Fibroblast of lung (primary cell): ENCODE data around the gene PTH. TPM values are rescaled to one million over a fixed set of nuclear protein-coding genes. Genes with fewer than 3 reads are reported as not detected.

Experiments
- DNase-seq, 2 donors: peaks; one replicate each; pipeline versions ENCODE4 v3.0.0 to v3.0.0-alpha.2; 2010; ENCODE audit warnings: low read depth in 2 of 2
- H2AFZ ChIP-seq: 2 replicates; pipeline ENCODE4 v1.5.1; 2012; ENCODE audit warnings: low read length, control low read depth, inconsistent platforms
- H3K27ac ChIP-seq: 2 replicates; pipeline ENCODE4 v1.5.1; 2011; ENCODE audit warnings: low read length, control low read depth; ENCODE audit not compliant: insufficient read depth
- H3K27me3 ChIP-seq: 2 replicates; pipeline ENCODE4 v1.5.1; 2011; ENCODE audit warnings: mild to moderate bottlenecking, low read length; ENCODE audit not compliant: control insufficient read depth, insufficient read depth
- H3K36me3 ChIP-seq: 2 replicates; pipeline ENCODE4 v1.5.1; 2011; ENCODE audit warnings: low read length; ENCODE audit not compliant: control insufficient read depth, insufficient read depth
- H3K4me1 ChIP-seq: 2 replicates; pipeline ENCODE4 v1.5.1; 2011; ENCODE audit warnings: low read length; ENCODE audit not compliant: control insufficient read depth, insufficient read depth; ENCODE audit errors: extremely low read depth
- H3K4me2 ChIP-seq: 2 replicates; pipeline ENCODE4 v1.5.1; 2011; ENCODE audit warnings: low read length, control low read depth; ENCODE audit not compliant: insufficient read depth; ENCODE audit errors: extremely low read depth
- H3K4me3 ChIP-seq, 4 experiments: fragments of 200-600 bp in 1 of 4; sonication (generic) in 1 of 4; replicated peaks in 1 of 4; 2 replicates each; pipeline ENCODE4 v1.5.1; 2011 to 2016; ENCODE audit warnings: low read length in 4 of 4, low read depth in 3 of 4, mild to moderate bottlenecking in 3 of 4, control low read depth in 2 of 4, inconsistent platforms in 1 of 4, mixed read lengths in 1 of 4; ENCODE audit not compliant: insufficient read depth in 1 of 4; ENCODE audit errors: control extremely low read depth in 1 of 4
- H3K79me2 ChIP-seq: 2 replicates; pipeline ENCODE4 v1.5.1; 2012; ENCODE audit warnings: mild to moderate bottlenecking, low read length, inconsistent platforms; ENCODE audit not compliant: control insufficient read depth, insufficient read depth
- H3K9ac ChIP-seq: 2 replicates; pipeline ENCODE4 v1.5.1; 2011; ENCODE audit warnings: mild to moderate bottlenecking, low read length, control low read depth; ENCODE audit not compliant: insufficient read depth
- H3K9me3 ChIP-seq: 2 replicates; pipeline ENCODE4 v1.5.1; 2012; ENCODE audit warnings: low read depth, low read length; ENCODE audit not compliant: control insufficient read depth, insufficient read depth
- H4K20me1 ChIP-seq: 2 replicates; pipeline ENCODE4 v1.5.1; 2011; ENCODE audit warnings: low read length; ENCODE audit not compliant: control insufficient read depth, insufficient read depth; ENCODE audit errors: extremely low read depth
- EZH2 ChIP-seq: IDR thresholded peaks from 2 replicates; pipeline ENCODE4 v1.5.1; 2012; ENCODE audit warnings: low read length, control low read depth, mild to moderate bottlenecking; ENCODE audit errors: missing control alignments
- polyA plus RNA-seq, 2 donors: library from polyadenylated mRNA; depleted of rRNA in 1 of 2; stranded (reverse) in 1 of 2; unstranded in 1 of 2; fragments of >200 nt; gene quantifications; 2 replicates each; pipeline ENCODE4 v1.2.1, GENCODE V29; 2011 to 2012; ENCODE audit warnings: missing spikeins in 1 of 2
- total RNA-seq: library from RNA; depleted of rRNA; stranded (reverse); fragments of >200 nt; gene quantifications from 2 replicates; pipeline ENCODE4 v1.2.1, GENCODE V29; 2014
- TF ChIP-seq, protein P1 (sequence below), 2 donors: IDR thresholded peaks in 1 of 2; conservative IDR thresholded peaks in 1 of 2; 1 replicate in 1 of 2; 2 replicates in 1 of 2; pipeline ENCODE4 v1.5.1; 2011 to 2012; ENCODE audit warnings: low read length in 2 of 2, control low read depth in 1 of 2, inconsistent platforms in 1 of 2, low read depth in 1 of 2, mild to moderate bottlenecking in 1 of 2

PTH gene
- total and polyA plus RNA-seq, 2 donors (not counting 1 experiment from before 2014, with no cell fraction given), result not detected

DNA sequence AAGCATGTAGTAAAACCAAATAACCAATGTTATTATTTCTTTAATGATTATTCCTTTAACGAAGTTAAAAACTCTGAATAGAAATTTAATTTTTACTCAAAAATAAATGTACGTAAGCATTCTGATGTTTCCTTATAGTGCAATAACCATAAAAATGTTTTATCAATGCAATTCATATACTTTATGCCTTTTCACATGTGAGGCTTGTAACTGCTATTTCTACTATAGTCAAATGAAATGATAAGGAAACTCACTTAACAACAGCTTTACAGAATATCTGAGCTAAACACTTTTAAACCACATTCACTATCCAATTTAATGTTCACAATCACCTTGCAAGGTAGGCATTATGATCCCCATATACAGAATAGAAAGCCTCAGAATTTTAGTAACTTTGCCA is 50.2 kb downstream of the PTH start:
- no peak overlapping the region for H3K27ac ChIP-seq
- no peak overlapping the region for H3K4me3 ChIP-seq
- no peaks in the 10 kb centered on the region for H3K27me3 ChIP-seq
- H3K4me2 ChIP-seq, result no peak overlapping the region
- no peaks in the 10 kb centered on the region for H4K20me1 ChIP-seq
- peaks cover 32% of the 10 kb centered on the region for H3K79me2 ChIP-seq
- no peaks in the 10 kb centered on the region for H3K36me3 ChIP-seq
- no peaks in the 10 kb centered on the region for H3K9me3 ChIP-seq
- H3K4me1 ChIP-seq, result no peaks in the 10 kb centered on the region
- DNase-seq, result no peak
- H3K9ac ChIP-seq, result no peak overlapping the region
- TF ChIP-seq, protein P1, sequence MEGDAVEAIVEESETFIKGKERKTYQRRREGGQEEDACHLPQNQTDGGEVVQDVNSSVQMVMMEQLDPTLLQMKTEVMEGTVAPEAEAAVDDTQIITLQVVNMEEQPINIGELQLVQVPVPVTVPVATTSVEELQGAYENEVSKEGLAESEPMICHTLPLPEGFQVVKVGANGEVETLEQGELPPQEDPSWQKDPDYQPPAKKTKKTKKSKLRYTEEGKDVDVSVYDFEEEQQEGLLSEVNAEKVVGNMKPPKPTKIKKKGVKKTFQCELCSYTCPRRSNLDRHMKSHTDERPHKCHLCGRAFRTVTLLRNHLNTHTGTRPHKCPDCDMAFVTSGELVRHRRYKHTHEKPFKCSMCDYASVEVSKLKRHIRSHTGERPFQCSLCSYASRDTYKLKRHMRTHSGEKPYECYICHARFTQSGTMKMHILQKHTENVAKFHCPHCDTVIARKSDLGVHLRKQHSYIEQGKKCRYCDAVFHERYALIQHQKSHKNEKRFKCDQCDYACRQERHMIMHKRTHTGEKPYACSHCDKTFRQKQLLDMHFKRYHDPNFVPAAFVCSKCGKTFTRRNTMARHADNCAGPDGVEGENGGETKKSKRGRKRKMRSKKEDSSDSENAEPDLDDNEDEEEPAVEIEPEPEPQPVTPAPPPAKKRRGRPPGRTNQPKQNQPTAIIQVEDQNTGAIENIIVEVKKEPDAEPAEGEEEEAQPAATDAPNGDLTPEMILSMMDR (conservative IDR thresholded peaks at IDR 0.05 in 1 of 2, IDR thresholded peaks at IDR 0.05 in 1 of 2; ENCODE audit: low read depth in 1 of 2, low read length in 2 of 2), result no peak
- no peak for TF ChIP-seq EZH2
- H2AFZ ChIP-seq, result no peak overlapping the region

Other genes with a start within 250 kb of the PTH start
- gene BMAL1, start 218.2 kb downstream of the PTH start, total RNA-seq, result 11.2 and 13.1 TPM in 2 replicates
- gene BMAL1, start 218.2 kb downstream of the PTH start, polyA plus RNA-seq, result 10.7 and 12.9 TPM in 2 replicates
- 75.8 and 83.9 TPM in 2 replicates for gene BTBD10, start 32.8 kb downstream of the PTH start, total RNA-seq
- gene BTBD10, start 32.8 kb downstream of the PTH start, polyA plus RNA-seq, result 37.6 and 40.2 TPM in 2 replicates
- gene FAR1, start 172.7 kb upstream of the PTH start, total RNA-seq, result 46.2 and 58.1 TPM in 2 replicates
- gene FAR1, start 172.7 kb upstream of the PTH start, polyA plus RNA-seq, result 65.4 and 69.1 TPM in 2 replicates